ENCODE data around the gene MCU. TPM values are rescaled to one million over a fixed set of nuclear protein-coding genes. Genes with fewer than 3 reads are reported as not detected.

MCU gene
- total RNA-seq, 4 donors from 2014 or later = 14.1 to 18.1 (median 15.8) TPM

- no peak for TF ChIP-seq CTCF (IDR thresholded peaks at IDR 0.05; ENCODE audit: low read depth)
Observed at GRCh38 chr10:72744566-72744965, 52.6 kb downstream of the MCU start.

GRCh38 chr10:72746426-72747363, 54.8 kb downstream of the MCU start:
- TF ChIP-seq CTCF (IDR thresholded peaks at IDR 0.05; ENCODE audit: low read depth) = no peak

- no peak for TF ChIP-seq CTCF (IDR thresholded peaks at IDR 0.05; ENCODE audit: low read depth)
Observed at GRCh38 chr10:72747521-72747920, 55.6 kb downstream of the MCU start.

GRCh38 chr10:72753760-72754231, 61.9 kb downstream of the MCU start:
- TF ChIP-seq CTCF (IDR thresholded peaks at IDR 0.05; ENCODE audit: low read depth) = no peak

- no peak for TF ChIP-seq CTCF (IDR thresholded peaks at IDR 0.05; ENCODE audit: low read depth)
Observed at GRCh38 chr10:72754275-72755032, 62.5 kb downstream of the MCU start.

- TF ChIP-seq CTCF (IDR thresholded peaks at IDR 0.05; ENCODE audit: low read depth) = no peak
Observed at GRCh38 chr10:72756674-72757385, 64.9 kb downstream of the MCU start.

All from subcutaneous adipose tissue (tissue), 4 donors.